ENCODE measurements around the gene RAB6C.
"Not testable (repeated sequence)": the region's sequence is repeated elsewhere in the genome, so short reads cannot be mapped to it uniquely, and the experiment has no call there.

- not testable (repeated sequence) for TF ChIP-seq CEBPB (IDR thresholded peaks at IDR 0.05; ENCODE audit: low read depth, low read length); KDM1A (IDR thresholded peaks at IDR 0.05; ENCODE audit: borderline replicate concordance, low read length); POLR2A (IDR thresholded peaks at IDR 0.05; ENCODE audit: control extremely low read depth in 1 of 2, low read depth in 2 of 2, low read length in 2 of 2); RXRA (IDR thresholded peaks at IDR 0.05; ENCODE audit: insufficient read depth, low read depth, low read length)
- TF ChIP-seq CTCF (IDR thresholded peaks at IDR 0.05; ENCODE audit: control extremely low read depth in 1 of 3, insufficient read depth in 1 of 3, low read depth in 1 of 3, low read length in 3 of 3) = peak; percentile 29 to 40 (median 39)
These were observed 46.5 kb downstream of the RAB6C start for GRCh38 chr2:130025931-130026330.
